B cell (primary cell): ENCODE results near the gene ZNF22. TPM values are rescaled to one million over a fixed set of nuclear protein-coding genes. Genes with fewer than 3 reads are reported as not detected.

Experiments
- ATAC-seq: fragments of 200-7000 bp; cut with Tn5 transposase; one replicate; pipeline ENCODE4 v1.10.0; 2021; ENCODE audit warnings: low read depth, mild to moderate bottlenecking, moderate number of reproducible peaks, moderate library complexity
- CTCF ChIA-PET: fragments of 350-600 bp; sonication (Branson Sonifier 250); formaldehyde crosslinking; loops from one replicate; lab custom pipeline; 2021; ENCODE audit warnings: antibody characterized with exemption, inconsistent platforms; lab: Charles Lee
- POLR2A ChIA-PET: fragments of 350-600 bp; sonication (Branson Sonifier 250); formaldehyde crosslinking; loops from one replicate; lab custom pipeline; 2021; ENCODE audit warnings: antibody characterized with exemption; lab: Charles Lee
- DNase-seq: peaks from one replicate; pipeline ENCODE4 v3.0.0; 2013
- H2AFZ ChIP-seq: 2 replicates; pipeline ENCODE4 v1.6.1; 2012; ENCODE audit warnings: mild to moderate bottlenecking, low read depth, low read length; ENCODE audit not compliant: insufficient read depth, poor library complexity, severe bottlenecking
- H3K27ac ChIP-seq, 2 donors: 1 replicate in 1 of 2; 2 replicates in 1 of 2; pipeline ENCODE4 v1.5.1; 2012 to 2013; ENCODE audit warnings: low read length in 2 of 2, mild to moderate bottlenecking in 2 of 2, moderate library complexity in 1 of 2
- H3K27me3 ChIP-seq, 4 experiments: fragments of 200-600 bp in 1 of 4; sonication (generic) in 1 of 4; replicated peaks in 1 of 4; 1 replicate in 2 of 4; 2 replicates in 2 of 4; pipeline versions ENCODE4 v1.6.1 to v1.7.0; 2013 to 2016; ENCODE audit warnings: low read length in 3 of 4, mild to moderate bottlenecking in 2 of 4, mixed read lengths in 1 of 4, moderate library complexity in 1 of 4; ENCODE audit not compliant: insufficient read depth in 4 of 4, control insufficient read depth in 3 of 4; ENCODE audit errors: control extremely low read depth in 1 of 4
- H3K36me3 ChIP-seq, 2 experiments: replicated peaks in 1 of 2; 1 replicate in 1 of 2; 2 replicates in 1 of 2; pipeline versions ENCODE4 v1.6.1 to v1.7.1; 2013; ENCODE audit warnings: low read length in 1 of 2; ENCODE audit not compliant: insufficient read depth in 2 of 2, control insufficient read depth in 1 of 2; ENCODE audit errors: control extremely low read depth in 1 of 2, extremely low read depth in 1 of 2
- H3K4me1 ChIP-seq, 2 donors: fragments of 200-600 bp in 1 of 2; sonication (generic) in 1 of 2; 1 replicate in 1 of 2; 2 replicates in 1 of 2; pipeline versions ENCODE4 v1.5.1 to v1.6.1; 2013 to 2017; ENCODE audit warnings: low read length in 2 of 2; ENCODE audit not compliant: control insufficient read depth in 2 of 2, insufficient read depth in 2 of 2
- H3K4me2 ChIP-seq: replicated peaks from 2 replicates; pipeline ENCODE3; 2012; ENCODE audit warnings: mild to moderate bottlenecking, low read depth, low read length; ENCODE audit not compliant: poor library complexity, severe bottlenecking
- H3K4me3 ChIP-seq, 5 experiments: fragments of 200-600 bp in 1 of 5; sonication (generic) in 1 of 5; 1 replicate in 3 of 5; 2 replicates in 2 of 5; pipeline versions ENCODE4 v1.5.1 to v1.7.0; 2011 to 2016; ENCODE audit warnings: low read length in 4 of 5, mild to moderate bottlenecking in 4 of 5, low read depth in 2 of 5, control low read depth in 1 of 5, moderate library complexity in 1 of 5; ENCODE audit not compliant: insufficient read depth in 1 of 5; ENCODE audit errors: control extremely low read depth in 1 of 5, extremely low read depth in 1 of 5
- H3K79me2 ChIP-seq: fragments of 200-600 bp; sonication (generic); one replicate; pipeline ENCODE4 v1.6.0; 2016; ENCODE audit warnings: low read length; ENCODE audit not compliant: control insufficient read depth, insufficient read depth
- H3K9ac ChIP-seq: fragments of 200-600 bp; sonication (generic); 2 replicates; pipeline ENCODE4 v1.6.1; 2017; ENCODE audit warnings: mild to moderate bottlenecking, low read length, moderate library complexity
- H3K9me3 ChIP-seq, 3 donors: one replicate each; pipeline versions ENCODE4 v1.6.1 to v1.7.1; 2013; ENCODE audit warnings: low read length in 2 of 3; ENCODE audit not compliant: control insufficient read depth in 2 of 3, insufficient read depth in 1 of 3; ENCODE audit errors: control extremely low read depth in 1 of 3
- H4K20me1 ChIP-seq: 2 replicates; pipeline ENCODE4 v1.6.0; 2012; ENCODE audit warnings: mild to moderate bottlenecking, low read length; ENCODE audit not compliant: insufficient read depth, control insufficient read depth, poor library complexity, severe bottlenecking
- H3K27ac Mint-ChIP-seq: one replicate; pipeline ENCODE4 v1.8.0; 2021; ENCODE audit warnings: mixed read lengths
- H3K27me3 Mint-ChIP-seq: one replicate; pipeline ENCODE4 v1.8.0; 2021; ENCODE audit warnings: mixed read lengths
- H3K4me1 Mint-ChIP-seq: one replicate; pipeline ENCODE4 v1.8.0; 2021; ENCODE audit warnings: mixed read lengths
- H3K4me3 Mint-ChIP-seq: one replicate; pipeline ENCODE4 v1.8.0; 2021; ENCODE audit warnings: mixed read lengths
- H3K9me3 Mint-ChIP-seq: one replicate; pipeline ENCODE4 v1.8.0; 2022; ENCODE audit warnings: mixed read lengths; ENCODE audit not compliant: insufficient read depth
- CTCF ChIP-seq: fragments of 200-600 bp; IDR thresholded peaks from one replicate; pipeline ENCODE4 v1.8.0; 2022; ENCODE audit warnings: antibody characterized with exemption, mild to moderate bottlenecking
- EZH2 ChIP-seq: IDR thresholded peaks from 2 replicates; pipeline ENCODE4 v1.6.1; 2012; ENCODE audit warnings: borderline replicate concordance, low read depth, mild to moderate bottlenecking, moderate library complexity, low read length; ENCODE audit not compliant: insufficient read depth, poor library complexity, severe bottlenecking
- WGBS: methylation state at CpG from one replicate; pipeline ENCODE4 v1.1.5; 2013; ENCODE audit warnings: missing lambda C conversion rate; ENCODE audit not compliant: insufficient coverage; 5-methylcytosine and 5-hydroxymethylcytosine counted together
- intact Hi-C: fragments of 100-400 bp; cut with micrococcal nuclease; formaldehyde crosslinking; loops from one replicate; pipeline ENCODE4 v1.10.0; 2022
- polyA plus RNA-seq: library from polyadenylated mRNA; depleted of rRNA; stranded (reverse); fragments of >200 nt; gene quantifications from 2 replicates; pipeline ENCODE4 v1.2.3, GENCODE V29; 2012
- total RNA-seq, 2 donors: library from RNA; stranded (reverse); fragments of 120-200 nt in 1 of 2; gene quantifications; 1 replicate in 1 of 2; 2 replicates in 1 of 2; pipeline versions ENCODE4 v1.2.3 to v1.2.4, GENCODE V29; 2013 to 2022

Gene ZNF22
- total and polyA plus RNA-seq, 2 donors (not counting 1 experiment from before 2014, with no cell fraction given) = 7.7 to 31.4 TPM

GRCh38 chr10:45053569-45054100 is 52.9 kb downstream of the ZNF22 start:
- Histone ChIP-seq H3K79me2 (no peaks in the 10 kb centered on the region), H2AFZ (no peak overlapping the region), H3K4me3 (no peak overlapping the region), H3K4me2 (no peak overlapping the region), H3K9me3 (no peaks in the 10 kb centered on the region), H3K27ac (no peak overlapping the region), H3K27me3 (no peaks in the 10 kb centered on the region), H3K36me3 (no peaks in the 10 kb centered on the region), H4K20me1 (no peaks in the 10 kb centered on the region), H3K4me1 (no peaks in the 10 kb centered on the region), H3K9ac (no peak overlapping the region)
- ATAC-seq (no peak), DNase-seq (no peak)
- no CpG with 5 or more reads among the region's 1 CpG for WGBS
- H3K4me1 Mint-ChIP-seq = no peaks in the 10 kb centered on the region
- intact Hi-C loops = no loop called here
- ChIA-PET POLR2A (no interaction called here), CTCF (no interaction called here)
- peaks cover 4% of the 10 kb centered on the region for H3K9me3 Mint-ChIP-seq
- no peak overlapping the region for H3K4me3 Mint-ChIP-seq
- no peak overlapping the region for H3K27ac Mint-ChIP-seq
- TF ChIP-seq EZH2 (no peak), CTCF (no peak)
- peaks cover 23% of the 10 kb centered on the region for H3K27me3 Mint-ChIP-seq

Other genes with a start within 250 kb of the ZNF22 start
- gene TMEM72, start 89.6 kb upstream of the ZNF22 start, total RNA-seq = not detected in 2 replicates
- gene TMEM72, start 89.6 kb upstream of the ZNF22 start, polyA plus RNA-seq = not detected in 2 replicates
- gene RASSF4, start 41.1 kb upstream of the ZNF22 start, total RNA-seq = 1.4 and 2.6 TPM in 2 replicates
- gene RASSF4, start 41.1 kb upstream of the ZNF22 start, polyA plus RNA-seq = 1.4 and 1.9 TPM in 2 replicates
- not detected in 2 replicates for gene DEPP1, start 22.1 kb upstream of the ZNF22 start, total RNA-seq
- not detected in 2 replicates for gene DEPP1, start 22.1 kb upstream of the ZNF22 start, polyA plus RNA-seq